ENCODE results near the gene ZNF608.

GRCh38 chr5:124697933-124698591, 48.4 kb downstream of the ZNF608 start:
- no peak for TF ChIP-seq CTCF (conservative IDR thresholded peaks at IDR 0.05 in 1 of 2, IDR thresholded peaks at IDR 0.05 in 1 of 2; ENCODE audit: extremely low read depth in 1 of 2, insufficient read depth in 1 of 2, low read depth in 1 of 2, low read length in 2 of 2)
- TF ChIP-seq EZH2 (IDR thresholded peaks at IDR 0.05; ENCODE audit: borderline replicate concordance, low read length) = no peak
